Ovary (tissue), 3 donors: Measurements from ENCODE around the gene AP1S1.

Source experiments
- EP300 ChIP-seq: sonication (generic); formaldehyde crosslinking; IDR thresholded peaks from one replicate; pipeline ENCODE4 v1.6.1; 2017; ENCODE audit warnings: antibody characterized with exemption
- POLR2A ChIP-seq: fragments of 450-650 bp; IDR thresholded peaks from one replicate; pipeline ENCODE4 v1.6.1; 2017; ENCODE audit warnings: antibody characterized with exemption, mild to moderate bottlenecking, moderate library complexity
- TF ChIP-seq, protein P1 (sequence below), 3 donors: fragments of 450-650 bp in 2 of 3; fragments of 200-600 bp in 1 of 3; IDR thresholded peaks; one replicate each; pipeline versions ENCODE4 v1.5.1 to v1.8.0; 2016 to 2022; ENCODE audit warnings: antibody characterized with exemption in 3 of 3, mild to moderate bottlenecking in 1 of 3
- donor health status: DM: no; HTN: no; CAD: no.

DNA sequence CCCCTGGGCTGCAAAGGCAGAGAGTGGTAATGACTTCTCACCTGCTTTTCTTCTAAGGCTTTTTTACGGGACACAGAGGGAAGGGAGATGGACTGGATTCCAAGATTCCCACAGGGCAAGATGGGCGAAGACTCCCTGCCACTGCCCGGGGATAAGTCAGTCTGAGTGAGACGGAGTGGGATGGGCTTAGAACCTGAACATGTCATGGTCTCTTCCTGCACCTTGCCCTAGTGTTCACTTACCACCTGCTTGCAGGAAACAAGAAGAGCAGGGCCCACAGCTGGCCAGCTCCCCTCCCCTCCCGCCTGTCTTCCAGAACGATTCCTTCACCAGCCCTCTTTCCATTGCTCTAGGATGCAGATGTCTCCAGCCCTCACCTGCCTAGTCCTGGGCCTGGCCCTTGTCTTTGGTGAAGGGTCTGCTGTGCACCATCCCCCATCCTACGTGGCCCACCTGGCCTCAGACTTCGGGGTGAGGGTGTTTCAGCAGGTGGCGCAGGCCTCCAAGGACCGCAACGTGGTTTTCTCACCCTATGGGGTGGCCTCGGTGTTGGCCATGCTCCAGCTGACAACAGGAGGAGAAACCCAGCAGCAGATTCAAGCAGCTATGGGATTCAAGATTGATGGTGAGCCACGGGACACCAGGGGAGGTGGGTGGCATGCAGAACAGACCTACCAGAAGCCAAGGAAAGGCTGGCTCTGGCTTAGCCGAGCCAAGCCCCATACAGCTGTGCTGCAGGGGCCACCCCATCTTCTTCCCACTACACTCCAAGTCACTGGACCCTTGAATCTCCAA lies 26.0 kb upstream of the AP1S1 start:
- TF ChIP-seq EP300 (no peak), POLR2A (no peak)
- TF ChIP-seq, protein P1, sequence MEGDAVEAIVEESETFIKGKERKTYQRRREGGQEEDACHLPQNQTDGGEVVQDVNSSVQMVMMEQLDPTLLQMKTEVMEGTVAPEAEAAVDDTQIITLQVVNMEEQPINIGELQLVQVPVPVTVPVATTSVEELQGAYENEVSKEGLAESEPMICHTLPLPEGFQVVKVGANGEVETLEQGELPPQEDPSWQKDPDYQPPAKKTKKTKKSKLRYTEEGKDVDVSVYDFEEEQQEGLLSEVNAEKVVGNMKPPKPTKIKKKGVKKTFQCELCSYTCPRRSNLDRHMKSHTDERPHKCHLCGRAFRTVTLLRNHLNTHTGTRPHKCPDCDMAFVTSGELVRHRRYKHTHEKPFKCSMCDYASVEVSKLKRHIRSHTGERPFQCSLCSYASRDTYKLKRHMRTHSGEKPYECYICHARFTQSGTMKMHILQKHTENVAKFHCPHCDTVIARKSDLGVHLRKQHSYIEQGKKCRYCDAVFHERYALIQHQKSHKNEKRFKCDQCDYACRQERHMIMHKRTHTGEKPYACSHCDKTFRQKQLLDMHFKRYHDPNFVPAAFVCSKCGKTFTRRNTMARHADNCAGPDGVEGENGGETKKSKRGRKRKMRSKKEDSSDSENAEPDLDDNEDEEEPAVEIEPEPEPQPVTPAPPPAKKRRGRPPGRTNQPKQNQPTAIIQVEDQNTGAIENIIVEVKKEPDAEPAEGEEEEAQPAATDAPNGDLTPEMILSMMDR (IDR thresholded peaks at IDR 0.05) = no peak
